Measurements from ENCODE around the gene UBE2L3.
"Not testable (repeated sequence)": the region's sequence is repeated elsewhere in the genome, so short reads cannot be mapped to it uniquely, and the experiment has no call there.

Gene UBE2L3

GRCh38 chr22:21642584-21643448 is 75.3 kb downstream of the UBE2L3 start:
- Histone ChIP-seq H3K4me1 (no peaks in the 10 kb centered on the region), H3K36me3 (peaks cover 8% of the 10 kb centered on the region; the same call in 1 of the 2 replicates), H3K4me3 (ENCODE audit: low read depth, low read length) (peak overlapping the region; percentile 77), H3K27me3 (no peaks in the 10 kb centered on the region), H3K9me3 (no peaks in the 10 kb centered on the region)
- DNase-seq: peak; percentile 82
- TF ChIP-seq CTCF (IDR thresholded peaks at IDR 0.05; ENCODE audit: low read depth, low read length): peak; percentile 73

DNA sequence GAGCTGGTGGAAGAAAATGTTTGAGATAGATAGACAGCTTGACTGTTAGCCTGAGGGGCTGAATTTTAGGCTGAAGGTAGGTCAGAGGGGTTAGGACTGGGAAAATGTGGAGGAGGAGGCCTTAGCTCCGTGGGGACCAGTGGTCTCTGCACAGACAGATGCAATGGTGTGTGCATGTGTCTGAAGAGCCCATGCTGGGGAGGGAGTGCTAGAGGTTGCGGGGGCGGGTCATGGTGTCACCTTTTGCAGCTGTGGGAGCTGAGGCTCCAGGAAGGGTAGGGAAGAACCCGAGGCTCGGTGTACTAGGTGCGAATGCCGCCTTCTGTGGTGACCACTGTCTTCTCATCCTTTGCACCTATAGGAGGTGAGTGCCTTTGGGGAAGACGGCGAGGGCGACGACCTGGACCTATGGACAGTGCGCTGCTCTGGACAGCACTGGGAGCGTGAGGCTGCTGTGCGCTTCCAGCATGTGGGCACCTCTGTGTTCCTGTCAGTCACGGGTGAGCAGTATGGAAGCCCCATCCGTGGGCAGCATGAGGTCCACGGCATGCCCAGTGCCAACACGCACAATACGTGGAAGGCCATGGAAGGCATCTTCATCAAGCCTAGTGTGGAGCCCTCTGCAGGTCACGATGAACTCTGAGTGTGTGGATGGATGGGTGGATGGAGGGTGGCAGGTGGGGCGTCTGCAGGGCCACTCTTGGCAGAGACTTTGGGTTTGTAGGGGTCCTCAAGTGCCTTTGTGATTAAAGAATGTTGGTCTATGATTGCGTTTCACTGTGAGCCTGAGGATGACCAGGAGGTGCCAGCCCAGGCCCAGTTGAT is 76.2 kb downstream of the UBE2L3 start:
- DNase-seq: no peak
- H3K4me3 ChIP-seq (ENCODE audit: low read depth, low read length): peak overlapping the region; percentile 77
- no peaks in the 10 kb centered on the region for H3K4me1 ChIP-seq
- peaks cover 8% of the 10 kb centered on the region; the same call in 1 of the 2 replicates for H3K36me3 ChIP-seq
- H3K9me3 ChIP-seq: no peaks in the 10 kb centered on the region
- TF ChIP-seq CTCF (IDR thresholded peaks at IDR 0.05; ENCODE audit: low read depth, low read length): peak; percentile 20; the same call in 1 of the 2 replicates
- no peaks in the 10 kb centered on the region for H3K27me3 ChIP-seq

GRCh38 chr22:21645513-21645912 is 78.0 kb downstream of the UBE2L3 start:
- H3K36me3 ChIP-seq; H3K27me3 ChIP-seq; H3K9me3 ChIP-seq; H3K4me3 ChIP-seq (ENCODE audit: low read depth, low read length); DNase-seq; H3K4me1 ChIP-seq: not testable (repeated sequence)

GRCh38 chr22:21646608-21647590 is 79.4 kb downstream of the UBE2L3 start:
- no peaks in the 10 kb centered on the region for H3K4me1 ChIP-seq
- no peaks in the 10 kb centered on the region for H3K9me3 ChIP-seq
- DNase-seq: peak; percentile 80
- no peak overlapping the region for H3K4me3 ChIP-seq (ENCODE audit: low read depth, low read length)
- TF ChIP-seq CTCF (IDR thresholded peaks at IDR 0.05; ENCODE audit: low read depth, low read length): peak; percentile 94
- no peaks in the 10 kb centered on the region for H3K27me3 ChIP-seq
- peaks cover 8% of the 10 kb centered on the region; the same call in 1 of the 2 replicates for H3K36me3 ChIP-seq

GRCh38 chr22:21650280-21650679 is 82.8 kb downstream of the UBE2L3 start:
- TF ChIP-seq CTCF (IDR thresholded peaks at IDR 0.05; ENCODE audit: low read depth, low read length): no peak
- no peak for DNase-seq
- Histone ChIP-seq H3K27me3 (no peaks in the 10 kb centered on the region), H3K9me3 (no peaks in the 10 kb centered on the region), H3K36me3 (peaks cover 20% of the 10 kb centered on the region), H3K4me3 (ENCODE audit: low read depth, low read length) (no peak overlapping the region), H3K4me1 (no peaks in the 10 kb centered on the region)

Measured in BE2C (cell line).